T-helper 9 cell (primary cell): ENCODE results near the gene DCTN2.

Experiments used
- DNase-seq: peaks from one replicate; pipeline ENCODE4 v3.0.0-alpha.2; 2020

DCTN2 gene

DNA sequence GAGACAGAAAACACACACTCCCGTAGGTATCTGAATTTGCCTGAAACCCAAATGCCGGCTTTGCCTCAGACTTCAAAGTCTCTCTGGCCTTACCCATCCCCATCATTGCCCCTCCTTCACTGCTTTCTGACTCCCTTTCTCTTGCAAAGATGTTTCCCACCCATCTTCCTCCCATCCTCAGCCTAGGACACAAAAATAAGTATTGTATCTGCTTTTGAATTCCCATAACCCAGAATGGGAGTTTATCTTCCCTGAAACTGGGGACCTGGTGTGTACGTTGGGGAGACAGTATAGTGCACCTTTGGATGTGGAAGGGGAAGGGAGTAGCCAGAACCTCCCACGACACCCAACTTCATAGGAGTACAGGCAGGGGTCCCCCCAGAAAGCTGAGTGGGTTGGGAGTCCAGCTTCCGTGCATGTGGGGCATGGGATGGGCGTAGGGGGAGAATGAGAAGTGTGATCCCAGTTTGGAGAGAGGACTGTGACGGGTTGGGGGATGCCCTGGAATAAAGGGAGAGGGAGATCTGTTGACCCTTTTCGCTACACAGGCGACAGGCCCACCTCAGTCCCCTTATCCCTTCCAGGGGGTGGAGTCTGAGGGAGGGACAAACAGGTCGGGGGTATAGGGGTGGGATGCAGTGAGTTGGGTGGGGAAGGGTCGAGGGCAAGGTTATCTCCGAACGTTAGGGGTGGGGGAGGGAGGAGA lies 2.4 kb upstream of the DCTN2 start:
- no peak for DNase-seq

DNA sequence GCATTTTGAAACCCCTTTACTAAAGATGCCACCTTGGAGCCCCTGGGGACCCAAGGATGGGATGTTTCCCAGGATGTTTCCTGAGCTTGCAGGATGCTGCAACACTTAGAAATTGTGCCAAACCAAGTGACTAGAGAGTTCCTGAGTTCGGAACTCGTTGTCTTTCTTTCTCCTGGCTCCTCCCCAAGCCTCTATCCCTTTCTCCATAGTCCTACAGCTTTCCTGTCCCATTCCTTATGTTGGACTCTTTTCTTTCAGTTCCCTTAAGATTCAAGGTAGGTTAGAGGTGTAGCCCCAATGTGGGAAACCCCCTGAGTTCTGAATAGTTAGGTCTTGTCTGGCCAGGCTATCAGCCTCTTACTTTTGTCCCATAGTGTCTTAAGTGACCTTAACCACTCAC lies 1.5 kb upstream of the DCTN2 start:
- DNase-seq = no peak

DNA sequence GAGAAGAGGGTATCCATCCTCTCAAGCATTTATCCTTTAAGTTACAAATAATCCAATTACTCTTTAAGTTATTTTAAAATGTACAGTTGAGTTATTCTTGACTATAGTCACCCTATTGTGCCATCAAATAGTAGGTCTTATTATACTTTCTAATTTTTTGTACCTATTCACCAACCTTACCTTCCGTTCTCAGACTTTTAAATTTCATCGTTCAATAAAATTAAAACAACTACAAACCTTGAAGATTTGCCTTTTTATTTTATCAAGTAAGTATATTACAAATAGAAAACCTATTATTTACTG lies 972 bp upstream of the DCTN2 start:
- DNase-seq = no peak

DNA sequence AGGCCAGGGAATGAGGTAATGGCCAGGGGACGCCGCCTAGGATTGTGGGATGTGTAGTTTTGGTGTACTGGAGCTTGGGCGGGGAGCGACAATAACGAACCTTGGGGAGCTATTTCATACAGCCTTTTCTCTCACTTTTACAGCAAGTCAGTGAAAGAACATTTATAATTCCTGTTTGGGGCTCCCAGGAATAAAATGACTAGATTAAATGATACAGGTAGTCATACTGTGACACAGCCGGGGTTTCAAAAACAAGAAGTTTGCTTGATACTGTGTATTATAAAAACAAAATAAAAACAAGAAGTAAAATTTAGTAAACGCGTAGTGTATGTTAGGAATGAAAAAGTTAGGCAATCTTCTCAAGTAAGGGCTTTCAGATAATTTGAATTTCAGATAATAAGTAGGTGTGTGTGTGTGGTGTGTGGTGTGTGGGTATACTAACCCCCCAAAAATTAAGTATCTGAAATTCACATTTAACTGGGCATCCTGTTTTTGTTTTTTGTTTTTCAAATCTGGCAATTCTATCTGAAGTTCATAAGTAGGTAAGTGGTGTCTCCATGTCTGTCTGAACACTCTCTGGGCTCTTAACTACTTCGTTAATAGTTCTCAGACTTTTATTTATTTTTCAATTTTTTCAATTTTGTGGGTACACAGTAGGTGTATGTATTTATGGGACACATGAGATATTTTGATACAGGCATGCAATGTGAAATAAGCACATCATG lies 458 bp upstream of the DCTN2 start:
- DNase-seq = no peak

DNA sequence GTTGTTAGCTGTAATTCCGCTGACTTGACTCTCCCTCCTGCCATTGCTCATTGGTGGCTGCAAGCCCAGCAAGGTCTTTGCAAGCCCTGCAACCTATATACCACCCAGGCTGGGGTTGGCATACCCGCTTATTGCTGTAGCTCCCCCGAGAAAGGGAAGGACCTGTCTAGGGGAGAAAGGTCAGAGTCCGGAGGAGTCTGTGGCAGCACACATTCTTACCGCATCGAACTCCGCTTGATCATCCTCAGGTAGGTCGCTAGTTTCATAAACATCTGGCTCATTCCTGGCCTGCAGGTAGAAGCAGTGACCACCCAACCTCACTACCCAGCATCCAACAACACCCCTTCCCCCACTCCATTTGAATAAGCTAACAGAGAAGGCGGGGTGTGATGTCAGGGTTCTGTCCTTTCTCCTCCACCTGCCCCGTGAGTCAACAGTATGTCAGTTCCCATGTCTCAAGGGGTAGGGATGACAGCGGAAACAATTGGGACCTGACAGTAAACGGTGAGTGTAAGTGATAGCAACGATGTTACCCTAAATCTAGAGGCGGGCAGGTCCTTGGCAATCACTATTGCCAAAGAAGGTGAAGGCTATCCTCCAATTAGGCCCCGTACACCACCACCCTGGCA lies 1.1 kb downstream of the DCTN2 start:
- no peak for DNase-seq

DNA sequence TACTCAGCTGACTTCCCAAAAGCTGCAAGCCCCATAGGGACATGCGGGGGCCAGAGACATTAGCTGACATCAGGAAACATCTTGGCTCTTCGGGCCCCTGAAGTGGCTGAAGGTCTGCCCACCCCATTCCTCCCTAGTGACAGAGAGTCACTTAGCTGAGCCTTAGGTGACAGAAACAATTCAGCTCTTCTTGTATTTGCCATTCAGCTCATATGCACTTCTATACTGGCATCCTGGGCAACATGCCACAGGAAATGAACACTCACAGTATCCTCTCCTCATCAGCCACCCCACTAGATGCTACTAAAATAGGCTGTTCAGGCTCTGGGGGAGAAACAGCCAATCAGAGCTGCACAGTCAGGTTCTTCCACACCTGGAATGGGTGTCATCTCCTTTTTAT lies 3.4 kb downstream of the DCTN2 start:
- DNase-seq = no peak

DNA sequence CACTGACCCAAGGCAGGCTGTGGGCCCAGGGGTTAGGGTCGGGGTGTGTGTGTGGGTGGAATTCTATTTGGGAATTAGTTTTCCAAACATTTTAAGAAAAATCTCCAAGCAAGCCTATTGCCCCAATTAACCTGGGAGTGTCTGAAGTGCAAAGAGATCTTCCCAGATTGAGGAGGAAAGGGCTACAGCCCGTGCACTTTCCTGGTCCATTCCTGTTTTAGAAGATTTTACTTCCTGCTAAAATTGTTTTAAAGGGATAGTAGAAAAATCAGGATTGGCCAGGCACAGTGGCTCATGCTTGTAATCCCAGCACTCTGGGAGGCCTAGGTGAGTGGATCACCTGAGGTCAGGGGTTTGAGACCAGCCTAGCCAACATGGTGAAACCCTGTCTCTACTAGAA lies 5.3 kb downstream of the DCTN2 start:
- DNase-seq = no peak

DNA sequence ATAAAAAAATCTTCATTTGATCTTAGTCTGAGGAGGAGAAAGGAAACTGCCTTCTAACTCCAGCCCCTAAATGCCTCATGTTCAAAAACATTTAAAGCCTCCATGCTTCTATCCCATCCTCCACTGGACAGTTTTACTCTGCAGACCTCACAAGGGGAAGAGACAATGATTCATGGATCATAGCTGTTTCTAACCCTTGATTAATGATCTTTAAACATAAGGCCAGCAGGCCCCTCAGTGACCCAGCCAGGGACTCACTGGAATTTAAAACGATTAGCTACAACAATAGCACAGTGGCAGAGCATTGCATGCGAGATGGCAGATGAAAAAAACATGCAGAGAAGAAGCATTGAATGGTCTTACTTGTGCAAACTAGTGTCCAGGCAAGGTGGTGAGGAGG lies 6.0 kb downstream of the DCTN2 start:
- no peak for DNase-seq

DNA sequence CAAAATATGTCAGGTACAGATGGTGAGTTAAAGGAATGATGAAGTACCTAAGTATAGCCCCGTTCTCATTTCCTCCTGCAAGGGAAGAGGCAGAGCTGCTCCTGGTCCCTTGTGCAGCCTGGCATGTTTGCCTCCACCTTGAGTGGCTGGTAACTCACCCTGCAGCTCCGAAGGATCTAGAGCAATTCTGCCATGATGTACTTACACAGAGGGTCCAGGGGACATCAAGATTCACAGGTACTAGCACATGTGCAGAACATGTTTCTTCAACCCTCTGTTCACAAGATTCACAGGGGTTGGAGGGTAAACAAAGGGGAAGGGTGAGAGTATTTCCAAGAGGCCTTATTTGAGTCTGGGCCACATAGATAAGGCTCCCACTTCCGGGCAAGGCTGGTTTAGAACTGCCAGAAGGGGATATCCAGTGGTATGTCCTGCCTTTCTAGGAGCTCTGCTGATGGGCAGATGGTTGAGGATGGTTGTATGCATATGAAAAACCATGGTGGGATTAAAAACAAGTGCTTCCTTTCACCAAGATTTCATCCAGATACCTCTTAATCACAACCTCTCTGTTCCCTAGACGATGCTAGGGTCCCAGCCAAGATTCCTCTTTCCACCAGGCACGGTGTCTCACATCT lies 7.7 kb downstream of the DCTN2 start:
- DNase-seq = no peak

DNA sequence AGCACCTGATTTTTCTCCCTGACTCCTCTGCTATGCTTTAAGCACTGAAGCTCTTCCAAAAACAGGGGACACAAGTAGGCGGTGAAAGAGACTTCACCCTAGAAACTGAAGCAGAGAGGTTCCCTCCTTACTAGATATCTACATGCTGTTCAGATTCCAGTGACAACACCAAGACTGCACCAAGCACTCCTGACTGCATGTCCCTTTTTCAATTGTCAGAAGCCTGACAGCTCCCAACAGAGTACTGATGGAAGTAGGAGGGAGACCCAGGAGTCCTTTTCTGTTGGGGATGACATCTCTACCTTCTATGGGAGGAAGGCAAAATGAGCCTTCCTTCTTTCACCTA lies 10.4 kb downstream of the DCTN2 start:
- DNase-seq = no peak

DNA sequence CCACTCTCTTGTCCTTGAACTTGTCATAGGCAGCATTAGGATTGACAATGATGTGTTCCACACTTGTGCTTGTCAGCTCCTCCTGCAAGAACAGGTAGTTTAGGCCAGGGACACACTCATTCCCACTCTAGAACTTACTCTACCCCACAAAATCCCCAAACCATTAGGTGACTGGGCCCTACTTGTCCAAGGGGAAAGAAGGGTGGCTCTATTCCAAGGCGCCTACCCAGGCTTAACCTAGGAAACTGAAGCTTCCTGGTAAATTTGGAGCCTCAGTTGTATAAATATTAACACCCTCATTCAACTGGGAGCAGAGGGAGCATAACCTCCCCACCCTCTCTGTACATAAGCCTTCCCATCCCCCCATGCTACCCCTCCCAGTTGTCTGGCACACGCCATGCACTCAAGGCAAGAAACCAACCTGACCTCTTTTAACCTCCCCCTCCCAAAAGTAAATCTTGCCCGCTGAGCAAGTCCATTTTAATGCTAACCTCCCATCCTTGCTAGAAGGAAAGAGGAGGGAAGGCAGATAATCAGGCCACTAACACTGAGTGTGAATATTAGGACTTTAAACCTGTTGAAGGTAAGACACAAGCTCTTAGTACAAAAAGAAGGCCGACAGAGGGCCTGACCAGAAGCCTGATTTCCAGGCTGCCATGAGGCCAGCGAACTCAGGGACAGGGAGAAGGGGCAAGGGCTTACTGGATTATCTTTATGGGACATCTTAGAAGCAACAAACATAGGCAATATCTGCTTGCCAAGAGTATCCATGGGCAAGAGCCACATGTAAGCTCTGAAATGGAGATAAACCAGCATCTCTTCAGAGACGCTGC lies 11.0 kb downstream of the DCTN2 start:
- DNase-seq = no peak

DNA sequence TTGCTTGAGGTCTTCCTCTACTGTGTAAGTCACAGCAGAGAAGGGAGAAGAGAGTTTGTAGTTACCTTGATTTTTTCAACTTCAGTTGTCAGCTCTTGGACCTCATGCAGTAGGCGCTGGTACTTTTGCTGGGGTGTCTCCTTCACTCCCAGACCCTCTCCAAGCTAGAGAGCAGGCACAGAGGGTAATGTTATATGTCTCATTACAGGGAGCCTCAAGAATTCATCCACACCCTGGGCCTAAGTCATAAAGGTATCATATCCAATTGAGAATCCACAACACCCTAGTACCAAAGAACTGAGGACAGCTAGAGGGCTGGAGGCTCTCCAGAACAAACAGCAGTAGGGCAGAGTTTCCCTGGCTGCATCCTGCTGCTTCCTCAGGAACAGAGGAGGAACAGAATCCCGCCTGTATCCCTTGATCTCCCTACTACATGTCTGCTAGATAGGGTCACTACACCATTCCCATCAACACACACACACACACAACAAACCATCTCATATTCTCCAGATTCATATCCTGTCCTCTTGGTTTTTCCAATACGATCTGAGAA lies 11.9 kb downstream of the DCTN2 start:
- DNase-seq = no peak

DNA sequence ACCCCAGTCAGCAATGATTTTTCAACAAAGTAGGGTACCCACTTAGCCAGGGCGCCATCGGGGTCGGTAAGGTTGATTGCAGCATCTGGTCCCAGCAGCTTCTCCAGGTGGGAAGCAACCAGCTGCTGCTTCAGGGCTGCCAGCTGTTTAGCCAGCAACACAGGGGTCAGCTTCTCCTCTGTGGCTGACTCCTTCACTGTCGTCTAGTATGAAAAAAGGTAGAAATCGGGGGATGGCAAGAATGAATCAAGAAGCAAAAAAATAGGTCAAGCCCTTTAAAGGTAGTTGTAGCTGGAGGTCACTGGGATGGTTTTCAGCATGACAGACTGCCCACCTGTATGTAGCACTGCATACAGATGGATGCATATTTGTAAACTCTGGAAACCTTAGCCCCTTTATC lies 12.7 kb downstream of the DCTN2 start:
- DNase-seq = no peak

DNA sequence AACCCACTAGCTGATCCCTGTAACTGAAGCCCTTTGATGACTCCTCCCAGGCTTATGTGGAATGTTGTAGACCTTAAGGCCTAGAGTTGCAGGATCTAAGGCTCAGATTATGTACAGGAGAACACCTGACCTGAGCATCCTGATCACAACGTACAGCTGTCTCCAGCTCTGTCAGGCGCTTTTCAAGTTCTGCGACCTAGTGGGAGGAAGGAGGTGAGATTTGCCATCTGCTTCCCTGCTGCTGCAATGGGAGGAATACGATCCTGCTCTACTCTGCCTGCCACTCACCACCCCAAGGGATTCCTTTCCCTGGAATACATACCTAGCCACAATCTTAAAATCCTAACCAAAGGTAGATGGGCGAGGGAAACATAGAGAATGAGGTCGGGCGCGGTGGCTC lies 13.9 kb downstream of the DCTN2 start:
- DNase-seq = no peak

DNA sequence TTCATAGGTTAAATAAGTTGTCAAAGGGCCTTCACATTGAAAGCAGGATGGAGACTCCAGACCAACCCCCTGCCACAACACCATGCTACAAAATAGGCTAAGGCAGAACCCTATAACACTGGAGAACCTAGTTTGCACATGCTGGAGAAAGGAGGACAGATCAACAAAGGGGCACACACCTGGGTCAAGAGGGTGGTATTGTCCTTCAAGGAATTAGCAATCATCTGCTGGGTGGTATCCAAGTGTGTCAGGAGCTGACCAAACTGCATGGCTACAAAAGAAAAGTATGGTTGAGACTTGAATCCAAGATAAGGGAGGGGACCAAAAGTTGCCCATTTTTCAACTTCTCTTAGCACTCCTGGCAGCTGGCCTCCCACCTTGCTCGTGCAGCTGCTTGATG lies 15.2 kb downstream of the DCTN2 start:
- no peak for DNase-seq

DNA sequence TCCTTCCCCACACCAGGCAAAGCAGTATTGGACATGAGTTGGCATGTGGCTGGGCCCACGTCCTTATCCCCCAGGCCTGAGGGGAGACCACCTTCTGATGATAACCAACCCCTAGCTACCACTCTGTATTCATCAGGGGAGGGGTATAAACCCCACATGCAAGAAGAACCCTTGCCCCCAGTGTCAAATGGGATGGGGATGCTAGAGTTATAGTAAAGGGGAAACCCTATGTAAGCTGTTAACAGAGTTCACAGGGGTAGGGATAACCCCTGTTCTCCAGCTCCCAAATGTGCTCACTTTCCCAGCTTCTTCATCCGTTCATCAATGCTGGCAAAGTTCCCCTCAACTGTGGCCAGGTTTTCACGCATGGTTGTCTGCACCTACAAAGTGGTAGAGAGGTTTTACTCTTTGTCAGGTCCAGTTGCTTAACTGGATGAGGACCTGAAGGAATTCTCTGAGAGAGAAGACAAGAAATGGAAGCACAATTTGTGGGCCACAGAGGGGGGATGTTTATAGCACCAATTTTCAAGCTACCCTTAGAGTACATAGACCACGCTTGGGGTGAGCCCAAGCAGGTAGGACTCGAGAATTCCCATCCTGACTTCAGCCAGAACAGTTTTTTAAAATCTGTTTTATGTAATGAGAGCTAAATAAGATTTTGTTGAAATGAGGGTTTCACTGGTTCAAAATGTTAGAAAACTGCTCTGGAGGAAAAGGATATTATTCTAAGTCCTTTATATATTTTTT lies 16.4 kb downstream of the DCTN2 start:
- DNase-seq = no peak

DNA sequence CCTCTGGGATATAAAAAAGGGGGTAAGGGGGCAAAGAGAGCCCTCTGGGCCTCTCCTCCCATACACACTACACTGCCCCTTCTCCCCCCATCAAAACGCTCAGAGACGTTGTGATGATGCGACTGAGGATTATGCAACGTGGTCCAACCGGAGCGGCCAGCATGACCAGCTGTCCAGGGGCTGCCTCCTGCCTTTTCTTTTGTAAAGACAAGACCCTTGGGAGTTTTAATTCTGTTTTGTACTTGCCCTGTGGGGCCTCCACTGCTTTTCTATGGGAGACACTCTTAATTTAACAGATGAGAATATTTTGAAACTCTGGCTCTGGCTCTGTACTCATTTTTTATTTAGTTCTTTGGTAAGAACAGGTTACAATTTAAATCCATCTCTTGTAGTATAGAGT lies 17.2 kb downstream of the DCTN2 start:
- DNase-seq = no peak

DNA sequence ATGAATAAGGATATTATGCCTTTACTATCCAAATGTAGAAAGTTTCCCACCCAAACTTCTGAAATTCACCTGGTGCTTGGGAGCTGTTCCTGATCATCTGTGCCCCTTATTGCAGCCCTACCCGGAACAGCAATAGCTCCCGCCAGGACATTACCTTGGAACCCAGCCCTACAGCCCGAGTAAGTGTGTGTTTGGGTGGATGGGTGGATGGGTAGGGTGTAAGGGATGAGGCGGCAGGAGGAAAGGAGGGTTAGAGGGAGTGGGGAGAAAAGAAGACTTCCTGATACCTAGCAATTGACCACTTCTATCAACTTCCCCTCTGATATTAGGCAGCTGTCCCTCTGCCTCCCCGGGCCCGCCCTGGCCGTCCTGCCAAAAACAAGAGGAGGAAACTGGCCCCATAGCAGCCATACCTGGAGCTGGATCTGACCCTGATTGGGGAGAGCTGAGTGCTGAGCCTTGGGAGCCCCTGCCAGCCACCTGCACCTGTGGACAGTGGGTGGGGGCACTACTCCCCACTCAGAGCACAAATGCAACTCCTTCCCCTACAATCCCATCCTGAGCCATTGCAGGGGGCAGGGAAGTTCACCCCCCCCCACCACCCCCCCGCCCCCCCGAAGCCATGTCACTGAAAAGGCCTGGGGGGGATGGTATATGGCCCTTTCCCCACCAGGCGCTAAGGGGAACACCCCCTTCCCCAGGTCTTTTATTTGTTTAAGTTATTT lies 18.0 kb downstream of the DCTN2 start:
- DNase-seq = no peak

DNA sequence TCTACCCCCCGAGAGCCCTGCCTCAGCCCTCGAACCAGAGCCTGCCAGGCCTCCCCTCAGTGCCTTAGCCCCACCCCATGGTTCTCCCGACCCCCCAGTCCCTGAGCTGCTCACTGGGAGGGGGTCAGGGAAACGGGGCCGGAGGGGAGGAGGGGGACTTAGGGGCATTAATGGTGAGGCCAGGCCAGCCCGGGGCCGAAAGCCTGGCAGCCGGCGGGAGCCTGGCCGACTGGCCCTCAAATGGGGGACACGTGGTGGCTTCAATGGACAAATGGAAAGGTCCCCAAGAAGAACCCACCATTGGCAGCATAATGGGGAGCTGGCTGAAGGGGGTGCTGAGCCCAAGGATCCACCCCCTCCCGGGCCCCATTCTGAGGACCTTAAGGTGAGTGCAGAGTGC lies 18.8 kb downstream of the DCTN2 start:
- DNase-seq = no peak

DNA sequence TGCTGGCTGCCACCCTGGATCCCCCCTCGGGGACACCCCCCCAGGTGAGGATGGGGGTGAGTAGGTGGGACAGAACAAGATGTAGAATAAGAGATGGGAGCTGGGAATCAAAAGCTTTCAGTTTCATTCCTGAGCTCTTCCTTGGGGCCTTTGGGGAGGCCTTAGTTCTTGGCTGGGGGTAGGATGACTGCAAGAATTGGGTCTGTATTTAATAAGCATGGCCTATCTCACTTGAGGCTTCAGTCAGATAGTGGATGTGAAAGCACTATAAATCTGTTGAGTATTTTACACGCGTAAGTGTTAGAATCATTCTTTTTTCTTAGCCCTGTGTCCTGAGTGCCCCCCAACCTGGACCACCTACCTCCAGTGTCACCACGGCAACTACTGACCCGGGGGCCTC lies 19.8 kb downstream of the DCTN2 start:
- no peak for DNase-seq

DNA sequence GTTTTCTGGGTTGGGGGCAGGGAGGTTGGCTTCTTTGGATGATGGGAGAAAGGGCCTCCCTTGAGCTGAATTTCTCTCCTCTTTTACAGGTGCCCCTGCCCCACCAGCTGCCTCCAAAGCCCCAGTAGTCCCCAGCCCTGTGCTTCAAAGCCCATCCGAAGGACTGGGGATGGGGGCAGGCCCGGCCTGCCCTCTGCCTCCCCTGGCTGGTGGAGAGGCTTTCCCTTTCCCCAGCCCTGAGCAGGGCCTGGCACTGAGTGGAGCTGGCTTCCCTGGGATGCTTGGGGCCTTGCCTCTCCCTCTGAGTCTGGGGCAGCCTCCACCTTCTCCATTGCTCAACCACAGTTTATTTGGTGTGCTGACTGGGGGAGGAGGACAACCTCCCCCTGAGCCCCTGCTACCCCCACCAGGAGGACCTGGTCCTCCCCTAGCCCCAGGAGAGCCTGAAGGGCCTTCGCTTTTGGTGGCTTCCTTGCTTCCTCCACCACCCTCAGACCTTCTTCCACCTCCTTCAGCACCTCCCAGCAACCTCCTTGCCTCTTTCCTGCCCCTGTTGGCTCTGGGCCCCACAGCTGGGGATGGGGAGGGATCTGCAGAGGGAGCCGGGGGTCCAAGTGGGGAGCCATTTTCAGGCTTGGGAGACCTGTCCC lies 20.4 kb downstream of the DCTN2 start:
- DNase-seq = no peak
